IMR-90 (cell line): ENCODE results near the gene DLL1. TPM values are rescaled to one million over a fixed set of nuclear protein-coding genes. Genes with fewer than 3 reads are reported as not detected.

Experiments used
- ATAC-seq: fragments of 200-7000 bp; cut with Tn5 transposase; 2 replicates; pipeline ENCODE4 v1.9.1; 2020; ENCODE audit warnings: low read depth, mild to moderate bottlenecking, moderate library complexity
- BruUV-seq: library from RNA; stranded (reverse); fragments of 400-500 nt; replicated peaks from 2 replicates; lab custom pipeline; 2021; lab: Mats Ljungman, UMichigan
- CTCF ChIA-PET: fragments of 300-600 bp; formaldehyde crosslinking; extraction: SDS; loops from one replicate; lab custom pipeline; 2021; ENCODE audit warnings: antibody characterized with exemption; lab: Yijun Ruan, JAX
- POLR2A ChIA-PET: fragments of 300-600 bp; sonication (Branson Sonifier 250); formaldehyde crosslinking; loops from one replicate; lab custom pipeline; 2022; ENCODE audit warnings: antibody characterized with exemption; ENCODE audit not compliant: unreplicated experiment; lab: Charles Lee
- DNase-seq: peaks from one replicate; pipeline ENCODE4 v3.0.0; 2013
- H2AFZ ChIP-seq: replicated peaks from 2 replicates; pipeline ENCODE3; 2013; ENCODE audit warnings: low read length, mild to moderate bottlenecking; ENCODE audit not compliant: poor library complexity
- H2AK5ac ChIP-seq: 2 replicates; pipeline ENCODE4 v1.6.1; 2013; ENCODE audit warnings: low read depth, low read length, inconsistent platforms
- H2AK9ac ChIP-seq: replicated peaks from 2 replicates; pipeline ENCODE3; 2013; ENCODE audit warnings: mild to moderate bottlenecking, low read depth, low read length, moderate library complexity; ENCODE audit not compliant: poor library complexity
- H2BK120ac ChIP-seq: 2 replicates; pipeline ENCODE4 v1.6.1; 2013; ENCODE audit warnings: low read depth, low read length, inconsistent platforms
- H2BK15ac ChIP-seq: 3 replicates; pipeline ENCODE4 v1.6.1; 2013; ENCODE audit warnings: low read depth, low read length, inconsistent platforms
- H2BK20ac ChIP-seq: 2 replicates; pipeline ENCODE4 v1.6.1; 2013; ENCODE audit warnings: low read depth, mild to moderate bottlenecking, inconsistent platforms, low read length, moderate library complexity
- H2BK5ac ChIP-seq: 2 replicates; pipeline ENCODE4 v1.6.1; 2013; ENCODE audit warnings: mild to moderate bottlenecking, low read depth, low read length, inconsistent platforms; ENCODE audit not compliant: poor library complexity, severe bottlenecking
- H3K14ac ChIP-seq: replicated peaks from 2 replicates; pipeline ENCODE4 v1.6.1; 2013; ENCODE audit warnings: low read depth, low read length, inconsistent platforms
- H3K18ac ChIP-seq: 2 replicates; pipeline ENCODE4 v1.6.1; 2013; ENCODE audit warnings: low read depth, low read length, control low read depth
- H3K23ac ChIP-seq: 2 replicates; pipeline ENCODE4 v1.6.1; 2013; ENCODE audit warnings: low read depth, low read length, inconsistent platforms
- H3K27ac ChIP-seq: 2 replicates; pipeline ENCODE4 v1.5.1; 2013; ENCODE audit warnings: mild to moderate bottlenecking, control low read depth, low read length; ENCODE audit not compliant: insufficient read depth
- H3K27me3 ChIP-seq: 2 replicates; pipeline ENCODE4 v1.6.1; 2013; ENCODE audit warnings: low read length; ENCODE audit not compliant: control insufficient read depth, insufficient read depth
- H3K36me3 ChIP-seq: 2 replicates; pipeline ENCODE4 v1.6.1; 2013; ENCODE audit warnings: low read length, mixed read lengths; ENCODE audit not compliant: control insufficient read depth, insufficient read depth
- H3K4ac ChIP-seq: 2 replicates; pipeline ENCODE4 v1.6.1; 2013; ENCODE audit warnings: low read depth, low read length, inconsistent platforms
- H3K4me1 ChIP-seq: 2 replicates; pipeline ENCODE4 v1.6.1; 2013; ENCODE audit warnings: low read length, mixed read lengths; ENCODE audit not compliant: control insufficient read depth, insufficient read depth
- H3K4me2 ChIP-seq: 2 replicates; pipeline ENCODE4 v1.6.1; 2013; ENCODE audit warnings: low read depth, mild to moderate bottlenecking, control low read depth, low read length, moderate library complexity
- H3K4me3 ChIP-seq: 2 replicates; pipeline ENCODE4 v1.5.1; 2013; ENCODE audit warnings: low read depth, mild to moderate bottlenecking, control low read depth, low read length, moderate library complexity; ENCODE audit not compliant: insufficient read depth
- H3K56ac ChIP-seq: 2 replicates; pipeline ENCODE4 v1.6.1; 2013; ENCODE audit warnings: low read length, inconsistent platforms; ENCODE audit not compliant: insufficient read depth; ENCODE audit errors: extremely low read depth
- H3K79me1 ChIP-seq, 2 experiments: 2 replicates each; pipeline ENCODE4 v1.6.1; 2013; ENCODE audit warnings: low read length in 2 of 2, inconsistent platforms in 1 of 2, low read depth in 1 of 2
- H3K9ac ChIP-seq: 2 replicates; pipeline ENCODE4 v1.6.1; 2013; ENCODE audit warnings: low read depth, low read length, control low read depth
- H3K9me1 ChIP-seq: 2 replicates; pipeline ENCODE4 v1.6.1; 2013; ENCODE audit warnings: low read length, inconsistent platforms; ENCODE audit not compliant: insufficient read depth
- H3K9me3 ChIP-seq: 2 replicates; pipeline ENCODE4 v1.6.1; 2013; ENCODE audit warnings: low read length; ENCODE audit not compliant: control insufficient read depth, insufficient read depth
- H4K20me1 ChIP-seq: 2 replicates; pipeline ENCODE4 v1.6.1; 2013; ENCODE audit warnings: low read length, inconsistent platforms; ENCODE audit not compliant: insufficient read depth
- H4K5ac ChIP-seq: 2 replicates; pipeline ENCODE4 v1.6.1; 2013; ENCODE audit warnings: mild to moderate bottlenecking, low read depth, low read length, control low read depth
- H4K8ac ChIP-seq, 2 experiments: 2 replicates each; pipeline ENCODE4 v1.6.1; 2013; ENCODE audit warnings: low read depth in 2 of 2, low read length in 2 of 2, control low read depth in 1 of 2, inconsistent platforms in 1 of 2
- H4K91ac ChIP-seq: 2 replicates; pipeline ENCODE4 v1.6.1; 2013; ENCODE audit warnings: low read depth, low read length, inconsistent platforms; ENCODE audit not compliant: insufficient read depth
- CEBPB ChIP-seq: IDR thresholded peaks from 2 replicates; pipeline ENCODE4 v1.6.1; 2012; ENCODE audit warnings: low read depth, low read length, improper control_type of control experiment
- CHD1 ChIP-seq: IDR thresholded peaks from 2 replicates; pipeline ENCODE4 v1.6.1; 2012; ENCODE audit warnings: low read depth, low read length, improper control_type of control experiment
- MXI1 ChIP-seq: IDR thresholded peaks from 2 replicates; pipeline ENCODE4 v1.6.1; 2012; ENCODE audit warnings: low read depth, mild to moderate bottlenecking, low read length, moderate library complexity, borderline replicate concordance
- RAD21 ChIP-seq: IDR thresholded peaks from 2 replicates; pipeline ENCODE4 v1.6.1; 2012; ENCODE audit warnings: low read length, improper control_type of control experiment
- SMC3 ChIP-seq: fragments of 150-350 bp; IDR thresholded peaks from 2 replicates; pipeline ENCODE4 v1.6.1; 2016; ENCODE audit warnings: low read depth, mild to moderate bottlenecking, antibody characterized with exemption, low read length, moderate library complexity
- WGBS, 2 experiments: methylation state at CpG; one replicate each; pipeline versions ENCODE4 v1.1.5 to v1.1.7; 2013; ENCODE audit warnings: missing lambda C conversion rate in 2 of 2; ENCODE audit not compliant: insufficient read length in 1 of 2; ENCODE audit errors: extremely low coverage in 2 of 2; 5-methylcytosine and 5-hydroxymethylcytosine counted together
- dilution Hi-C: fragments of 300-500 bp; cut with HindIII; formaldehyde crosslinking; loops from one replicate; pipeline ENCODE4 v1.14.3; 2018; ENCODE audit warnings: low sequenced_read_pairs; ENCODE audit not compliant: unreplicated experiment
- in situ Hi-C: fragments of 300-500 bp; cut with MboI; formaldehyde crosslinking; loops from 3 replicates; pipeline ENCODE4 v1.14.3; 2019; ENCODE audit warnings: low sequenced_read_pairs, inconsistent platforms, mixed read lengths
- intact Hi-C: fragments of 100-400 bp; cut with micrococcal nuclease; formaldehyde crosslinking; loops from 2 replicates; pipeline ENCODE4 v1.10.0; 2022
- polyA plus RNA-seq, 3 experiments: library from polyadenylated mRNA; depleted of rRNA; stranded (reverse); fragments of >200 nt; gene quantifications; 2 replicates each; pipeline ENCODE4 v1.2.3, GENCODE V29; 2012; ENCODE audit warnings: low replicate concordance in 1 of 3
- total RNA-seq: library from RNA; depleted of rRNA; stranded (reverse); fragments of >200 nt; gene quantifications from 2 replicates; pipeline ENCODE4 v1.2.3, GENCODE V29; 2012

Gene DLL1
- total and polyA plus RNA-seq, 2 of the 4 experiments (the other 2 are of a cell fraction), result under 0.01 to 0.31 TPM

- WGBS, 2 experiments, result 73% methylated on average over 8 of the region's 19 CpGs; no CpG with 5 or more reads in 1 of the 2 experiments
- no peak overlapping the region for H2BK20ac ChIP-seq
- H2BK5ac ChIP-seq, result no peak overlapping the region
- no peaks in the 10 kb centered on the region for H3K36me3 ChIP-seq
- H3K4me3 ChIP-seq, result no peak overlapping the region
- H3K27ac ChIP-seq, result no peak overlapping the region
- H3K23ac ChIP-seq, result no peak overlapping the region
- no peak overlapping the region for H3K14ac ChIP-seq
- H3K79me1 ChIP-seq, result no peaks in the 10 kb centered on the region
- H2BK15ac ChIP-seq, result no peak overlapping the region
- DNase-seq (no peak), ATAC-seq (no peak)
- BruUV-seq, result no TSS peak
- H2AK9ac ChIP-seq, result no peak overlapping the region
- no peak overlapping the region for H2BK120ac ChIP-seq
- H2AK5ac ChIP-seq, result no peak overlapping the region
- no peaks in the 10 kb centered on the region for H3K9me1 ChIP-seq
- no peak overlapping the region for H4K5ac ChIP-seq
- H3K18ac ChIP-seq, result no peak overlapping the region
- H2AFZ ChIP-seq, result no peak overlapping the region
- no peak overlapping the region for H3K9ac ChIP-seq
- in situ Hi-C loops, result no loop called here
- no peaks in the 10 kb centered on the region for H4K20me1 ChIP-seq
- ChIA-PET CTCF (no interaction called here), POLR2A (no interaction called here)
- no peaks in the 10 kb centered on the region for H3K9me3 ChIP-seq
- H3K56ac ChIP-seq, result no peak overlapping the region
- H4K91ac ChIP-seq, result no peak overlapping the region
- no peak for TF ChIP-seq MXI1
- TF ChIP-seq CEBPB, result no peak
- no peak for TF ChIP-seq RAD21
- TF ChIP-seq CHD1, result no peak
- no peak for TF ChIP-seq SMC3
- peaks cover 7% of the 10 kb centered on the region for H3K27me3 ChIP-seq
- H3K4me2 ChIP-seq, result no peak overlapping the region
- peaks cover 7% of the 10 kb centered on the region for H3K4me1 ChIP-seq
- dilution Hi-C loops, result no loop called here
- no peak overlapping the region for H3K4ac ChIP-seq
- H4K8ac ChIP-seq, result no peak overlapping the region
- intact Hi-C loops, result loop anchor here (1.0 kb wide), 1 partner anchor 471 kb away; no protein-coding TSS in a partner anchor
These were observed 19.8 kb downstream of the DLL1 start for GRCh38 chr6:170270984-170271593.
